ENCODE measurements around the gene KLK13.

Gene KLK13

GRCh38 chr19:51064534-51065220 lies at the start of gene KLK13:
Gene KLK13 (minus strand): TSS chr19:51065092. CDS start chr19:51065067, 25 bp downstream.
- TF ChIP-seq CTCF (IDR thresholded peaks at IDR 0.05; ENCODE audit: control insufficient read depth, insufficient read depth, low read depth, low read length, missing control alignments) = no peak
- H3K4me3 ChIP-seq (ENCODE audit: control insufficient read depth, low read depth, low read length) = no peak within 1 kb of the TSS
- DNase-seq (ENCODE audit: low read depth) = no peak

- H3K4me3 ChIP-seq (ENCODE audit: control insufficient read depth, low read depth, low read length) = no peak overlapping the region
- no peak for DNase-seq (ENCODE audit: low read depth)
- TF ChIP-seq CTCF (IDR thresholded peaks at IDR 0.05; ENCODE audit: control insufficient read depth, insufficient read depth, low read depth, low read length, missing control alignments) = no peak
These were observed 49.3 kb upstream of the KLK13 start for GRCh38 chr19:51114087-51114729.

- H3K4me3 ChIP-seq (ENCODE audit: control insufficient read depth, low read depth, low read length) = no peak overlapping the region
- TF ChIP-seq CTCF (IDR thresholded peaks at IDR 0.05; ENCODE audit: control insufficient read depth, insufficient read depth, low read depth, low read length, missing control alignments) = peak; percentile 17
- DNase-seq (ENCODE audit: low read depth) = no peak
These were observed 46.7 kb upstream of the KLK13 start for GRCh38 chr19:51111606-51112005.

GRCh38 chr19:51110666-51110971 lies 45.7 kb upstream of the KLK13 start:
- DNase-seq (ENCODE audit: low read depth) = no peak
- no peak for TF ChIP-seq CTCF (IDR thresholded peaks at IDR 0.05; ENCODE audit: control insufficient read depth, insufficient read depth, low read depth, low read length, missing control alignments)

GRCh38 chr19:51108805-51109146 lies 43.9 kb upstream of the KLK13 start:
- peak overlapping the region; percentile 92 for H3K4me3 ChIP-seq (ENCODE audit: control insufficient read depth, low read depth, low read length)
- DNase-seq (ENCODE audit: low read depth) = no peak
- no peak for TF ChIP-seq CTCF (IDR thresholded peaks at IDR 0.05; ENCODE audit: control insufficient read depth, insufficient read depth, low read depth, low read length, missing control alignments)

More at GRCh38 chr19:51110666-51110971, 45.7 kb upstream of the KLK13 start:
- H3K4me3 ChIP-seq (ENCODE audit: control insufficient read depth, low read depth, low read length) = no peak overlapping the region

GRCh38 chr19:51108066-51108804 lies 43.3 kb upstream of the KLK13 start, which contains the start of gene CTU1:
Gene CTU1 (minus strand): TSS chr19:51108409. CDS start chr19:51104569, 3,840 bp downstream.
- DNase-seq (ENCODE audit: low read depth) = peak; percentile 98
- no peak for TF ChIP-seq CTCF (IDR thresholded peaks at IDR 0.05; ENCODE audit: control insufficient read depth, insufficient read depth, low read depth, low read length, missing control alignments)
- peak within 1 kb of the TSS; percentile 92 for H3K4me3 ChIP-seq (ENCODE audit: control insufficient read depth, low read depth, low read length)
